Measurements from ENCODE around the gene MAP3K4. TPM values are rescaled to one million over a fixed set of nuclear protein-coding genes. Genes with fewer than 3 reads are reported as not detected.
"Not testable (repeated sequence)": the region's sequence is repeated elsewhere in the genome, so short reads cannot be mapped to it uniquely, and the experiment has no call there.

Gene MAP3K4
- total RNA-seq, 1 donor from 2014 or later, result 63.3 TPM

- peaks cover 4% of the 10 kb centered on the region for H3K27me3 Mint-ChIP-seq (ENCODE audit: unreplicated experiment)
- H3K9me3 Mint-ChIP-seq (ENCODE audit: unreplicated experiment), result peaks cover 9% of the 10 kb centered on the region
- H3K4me3 Mint-ChIP-seq (ENCODE audit: unreplicated experiment), result no peak overlapping the region
- DNase-seq, result no peak
- peaks cover 42% of the 10 kb centered on the region for H3K36me3 Mint-ChIP-seq (ENCODE audit: unreplicated experiment)
- H3K27ac Mint-ChIP-seq (ENCODE audit: unreplicated experiment), result no peak overlapping the region
- no peaks in the 10 kb centered on the region for H3K4me1 Mint-ChIP-seq (ENCODE audit: low read depth, unreplicated experiment)
- TF ChIP-seq, protein P1, sequence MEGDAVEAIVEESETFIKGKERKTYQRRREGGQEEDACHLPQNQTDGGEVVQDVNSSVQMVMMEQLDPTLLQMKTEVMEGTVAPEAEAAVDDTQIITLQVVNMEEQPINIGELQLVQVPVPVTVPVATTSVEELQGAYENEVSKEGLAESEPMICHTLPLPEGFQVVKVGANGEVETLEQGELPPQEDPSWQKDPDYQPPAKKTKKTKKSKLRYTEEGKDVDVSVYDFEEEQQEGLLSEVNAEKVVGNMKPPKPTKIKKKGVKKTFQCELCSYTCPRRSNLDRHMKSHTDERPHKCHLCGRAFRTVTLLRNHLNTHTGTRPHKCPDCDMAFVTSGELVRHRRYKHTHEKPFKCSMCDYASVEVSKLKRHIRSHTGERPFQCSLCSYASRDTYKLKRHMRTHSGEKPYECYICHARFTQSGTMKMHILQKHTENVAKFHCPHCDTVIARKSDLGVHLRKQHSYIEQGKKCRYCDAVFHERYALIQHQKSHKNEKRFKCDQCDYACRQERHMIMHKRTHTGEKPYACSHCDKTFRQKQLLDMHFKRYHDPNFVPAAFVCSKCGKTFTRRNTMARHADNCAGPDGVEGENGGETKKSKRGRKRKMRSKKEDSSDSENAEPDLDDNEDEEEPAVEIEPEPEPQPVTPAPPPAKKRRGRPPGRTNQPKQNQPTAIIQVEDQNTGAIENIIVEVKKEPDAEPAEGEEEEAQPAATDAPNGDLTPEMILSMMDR (IDR thresholded peaks at IDR 0.05; ENCODE audit: partially characterized antibody, unreplicated experiment), result no peak
These were observed 125.7 kb downstream of the MAP3K4 start for GRCh38 chr6:161117308-161117707.

GRCh38 chr6:161117942-161118341 lies 126.4 kb downstream of the MAP3K4 start:
- H3K27me3 Mint-ChIP-seq (ENCODE audit: unreplicated experiment), result peaks cover 4% of the 10 kb centered on the region
- H3K36me3 Mint-ChIP-seq (ENCODE audit: unreplicated experiment), result peaks cover 41% of the 10 kb centered on the region
- TF ChIP-seq, protein P1 (IDR thresholded peaks at IDR 0.05; ENCODE audit: partially characterized antibody, unreplicated experiment), result no peak
- no peak overlapping the region for H3K4me3 Mint-ChIP-seq (ENCODE audit: unreplicated experiment)
- H3K9me3 Mint-ChIP-seq (ENCODE audit: unreplicated experiment), result peaks cover 11% of the 10 kb centered on the region
- H3K4me1 Mint-ChIP-seq (ENCODE audit: low read depth, unreplicated experiment), result no peaks in the 10 kb centered on the region
- DNase-seq, result no peak
- no peak overlapping the region for H3K27ac Mint-ChIP-seq (ENCODE audit: unreplicated experiment)

- H3K36me3 Mint-ChIP-seq (ENCODE audit: unreplicated experiment), result peaks cover 76% of the 10 kb centered on the region
- not testable (repeated sequence) for H3K4me1 Mint-ChIP-seq (ENCODE audit: low read depth, unreplicated experiment); DNase-seq; H3K4me3 Mint-ChIP-seq (ENCODE audit: unreplicated experiment); H3K27ac Mint-ChIP-seq (ENCODE audit: unreplicated experiment)
- peaks cover 41% of the 10 kb centered on the region for H3K9me3 Mint-ChIP-seq (ENCODE audit: unreplicated experiment)
- H3K27me3 Mint-ChIP-seq (ENCODE audit: unreplicated experiment), result peaks cover 19% of the 10 kb centered on the region
These were observed 131.8 kb downstream of the MAP3K4 start for GRCh38 chr6:161123319-161123718.

GRCh38 chr6:161125591-161125990 lies 134.0 kb downstream of the MAP3K4 start:
- peaks cover 91% of the 10 kb centered on the region for H3K36me3 Mint-ChIP-seq (ENCODE audit: unreplicated experiment)
- peaks cover 25% of the 10 kb centered on the region for H3K27me3 Mint-ChIP-seq (ENCODE audit: unreplicated experiment)
- no peak for DNase-seq
- H3K4me3 Mint-ChIP-seq (ENCODE audit: unreplicated experiment), result no peak overlapping the region
- H3K4me1 Mint-ChIP-seq (ENCODE audit: low read depth, unreplicated experiment), result no peaks in the 10 kb centered on the region
- H3K27ac Mint-ChIP-seq (ENCODE audit: unreplicated experiment), result no peak overlapping the region
- TF ChIP-seq, protein P1 (IDR thresholded peaks at IDR 0.05; ENCODE audit: partially characterized antibody, unreplicated experiment), result no peak
- peaks cover 50% of the 10 kb centered on the region for H3K9me3 Mint-ChIP-seq (ENCODE audit: unreplicated experiment)

GRCh38 chr6:161127071-161127740 lies 135.6 kb downstream of the MAP3K4 start:
- H3K4me3 Mint-ChIP-seq (ENCODE audit: unreplicated experiment), result no peak overlapping the region
- peaks cover 55% of the 10 kb centered on the region for H3K9me3 Mint-ChIP-seq (ENCODE audit: unreplicated experiment)
- no peak overlapping the region for H3K27ac Mint-ChIP-seq (ENCODE audit: unreplicated experiment)
- DNase-seq, result no peak
- TF ChIP-seq, protein P1 (IDR thresholded peaks at IDR 0.05; ENCODE audit: partially characterized antibody, unreplicated experiment), result no peak
- H3K27me3 Mint-ChIP-seq (ENCODE audit: unreplicated experiment), result peaks cover 20% of the 10 kb centered on the region
- H3K4me1 Mint-ChIP-seq (ENCODE audit: low read depth, unreplicated experiment), result no peaks in the 10 kb centered on the region
- peaks cover 81% of the 10 kb centered on the region for H3K36me3 Mint-ChIP-seq (ENCODE audit: unreplicated experiment)
